Brain pericyte (primary cell): ENCODE data around the gene TNIK.
"Not testable (repeated sequence)": the region's sequence is repeated elsewhere in the genome, so short reads cannot be mapped to it uniquely, and the experiment has no call there.

Experiments used
- DNase-seq: peaks from one replicate; pipeline ENCODE4 v3.0.0-alpha.2; 2012; ENCODE audit warnings: low read depth, low spot score

The TNIK gene

DNA sequence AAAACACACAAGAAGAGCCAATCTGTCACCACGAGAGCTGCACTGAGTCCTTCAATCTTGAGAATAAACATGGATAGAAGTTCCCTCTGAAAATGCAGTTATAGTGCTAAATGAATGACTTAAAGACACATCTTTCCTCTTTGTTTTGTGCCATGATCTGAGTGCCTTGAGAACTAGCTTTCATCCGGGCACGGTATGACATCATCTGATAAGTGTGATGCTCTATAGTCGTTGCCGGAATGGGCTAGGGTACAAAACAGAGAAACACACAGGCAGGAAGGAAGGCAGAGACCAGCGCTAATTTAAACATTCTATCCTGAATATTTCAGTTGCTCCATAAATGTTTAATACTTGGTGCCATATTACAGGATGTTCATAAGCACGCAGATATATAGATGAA lies 146.5 kb downstream of the TNIK start:
- DNase-seq, result no peak

DNA sequence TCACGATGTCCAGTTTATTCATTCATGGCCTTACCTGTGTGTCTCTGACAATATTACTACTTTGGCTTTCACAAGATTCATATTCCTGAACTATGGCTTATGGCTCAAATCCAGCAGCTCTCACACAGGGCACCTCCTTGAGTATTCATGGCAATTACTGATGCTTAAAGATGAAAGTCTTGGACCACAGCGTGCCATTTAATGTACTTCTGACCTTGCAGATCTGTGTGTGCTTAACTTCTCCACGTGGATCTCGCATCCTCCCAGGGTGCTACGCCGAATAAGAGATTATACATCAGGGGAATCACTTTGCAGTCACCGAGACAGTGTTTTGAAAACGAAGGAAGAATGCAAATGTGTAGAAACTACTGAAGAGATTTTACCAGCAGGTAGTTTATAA lies 147.5 kb downstream of the TNIK start:
- no peak for DNase-seq

DNA sequence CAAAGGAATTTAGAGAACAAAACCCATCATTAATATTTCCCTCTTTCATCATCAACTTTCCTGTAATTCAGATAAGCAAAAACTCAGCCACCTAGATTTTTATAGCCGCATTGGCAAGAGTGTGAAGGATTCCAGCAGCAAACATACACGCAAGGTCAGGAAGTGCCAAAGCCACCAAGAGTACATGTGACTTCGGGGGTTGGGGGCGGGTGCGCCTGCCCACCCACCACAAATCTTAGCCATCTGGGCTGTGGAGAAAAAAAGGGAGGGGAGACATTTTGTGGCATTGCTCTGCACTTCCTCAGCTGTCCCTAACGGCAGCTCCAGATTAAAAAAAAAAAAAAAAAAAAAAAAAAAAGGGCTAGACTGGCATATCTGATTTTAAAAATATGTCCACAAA lies 148.4 kb downstream of the TNIK start:
- no peak for DNase-seq

DNA sequence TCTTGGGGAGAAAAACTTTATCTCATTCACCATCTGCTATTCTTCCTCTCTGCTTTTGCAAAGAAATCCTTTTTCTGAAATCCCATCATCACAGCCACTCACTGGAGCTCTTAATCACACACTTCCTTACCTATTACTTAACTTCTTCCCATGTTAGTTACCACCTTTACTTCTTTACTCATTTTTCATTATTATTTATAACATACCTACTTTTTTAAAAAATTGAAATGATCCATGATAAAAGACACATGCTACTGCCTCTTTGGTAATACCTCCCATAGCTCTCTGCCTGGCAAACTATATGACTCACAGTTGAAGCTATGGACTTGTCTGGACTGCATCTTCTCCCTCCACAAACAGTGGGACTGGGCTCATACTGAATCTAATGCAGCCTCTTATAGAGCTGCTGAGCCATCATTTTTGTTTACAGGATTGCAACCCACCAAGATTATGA lies 150.3 kb downstream of the TNIK start:
- peak; percentile 20 for DNase-seq

DNA sequence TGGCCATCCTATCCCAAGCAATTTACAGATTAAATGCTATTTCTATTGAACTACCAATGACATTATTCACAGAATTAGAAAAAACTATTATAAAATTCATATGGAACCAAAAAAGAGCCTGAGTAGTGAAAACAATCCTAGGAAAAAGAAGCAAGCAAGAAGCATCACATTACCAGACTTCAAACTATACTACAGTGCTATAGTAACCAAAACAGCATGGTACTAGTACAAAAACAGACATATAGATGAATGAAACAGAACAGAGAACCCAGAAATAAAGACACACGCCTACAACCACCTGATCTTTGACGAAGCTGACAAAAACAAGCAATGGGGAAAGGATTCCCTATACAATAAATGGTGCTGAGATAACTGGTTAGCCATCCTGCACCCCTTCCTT lies 152.2 kb downstream of the TNIK start:
- no peak for DNase-seq

DNA sequence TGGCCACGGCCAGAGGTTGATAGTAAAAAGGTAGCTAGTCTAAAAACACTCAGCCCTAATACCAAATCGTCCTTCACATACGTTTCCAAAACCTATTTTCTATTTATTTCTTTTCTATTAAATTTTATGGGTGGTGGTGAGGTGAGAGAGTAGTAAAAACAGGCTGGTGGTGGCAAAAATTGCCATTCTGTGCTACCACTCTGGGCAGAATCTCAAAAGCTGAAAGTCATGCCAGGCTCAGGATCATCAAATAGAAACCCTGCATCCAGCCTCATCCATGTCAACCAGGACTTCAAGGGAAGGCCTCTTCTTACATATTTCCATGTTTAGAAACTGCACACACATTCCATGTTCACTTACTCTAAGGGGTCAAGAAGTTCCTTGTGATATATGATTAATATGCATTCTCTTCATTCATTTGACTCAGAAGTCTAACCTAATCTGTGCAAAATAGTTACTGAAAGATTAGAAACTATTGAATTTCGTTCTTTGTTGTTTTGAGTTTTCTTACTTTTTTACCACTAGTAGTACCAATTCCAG lies 153.1 kb downstream of the TNIK start:
- no peak for DNase-seq

DNA sequence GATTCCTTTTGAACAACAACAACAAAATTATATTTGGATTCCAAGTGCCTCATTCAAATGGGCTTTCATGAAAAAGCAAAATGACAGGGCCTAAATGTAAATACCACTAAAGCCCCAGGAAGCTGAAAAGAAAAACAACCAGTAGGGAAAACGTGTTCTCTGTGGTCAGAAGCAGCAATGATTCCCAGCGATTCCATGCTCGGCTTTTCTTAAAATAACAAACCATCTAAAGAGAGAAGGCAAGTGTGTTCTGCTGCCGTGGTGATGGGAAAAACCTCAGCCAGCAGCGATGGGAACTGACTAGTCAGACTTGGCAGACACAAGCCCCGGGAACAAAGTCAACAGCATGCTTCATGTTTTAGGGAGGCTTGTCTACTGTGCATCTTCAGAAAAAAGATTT lies 153.6 kb downstream of the TNIK start:
- DNase-seq, result peak; percentile 89

DNA sequence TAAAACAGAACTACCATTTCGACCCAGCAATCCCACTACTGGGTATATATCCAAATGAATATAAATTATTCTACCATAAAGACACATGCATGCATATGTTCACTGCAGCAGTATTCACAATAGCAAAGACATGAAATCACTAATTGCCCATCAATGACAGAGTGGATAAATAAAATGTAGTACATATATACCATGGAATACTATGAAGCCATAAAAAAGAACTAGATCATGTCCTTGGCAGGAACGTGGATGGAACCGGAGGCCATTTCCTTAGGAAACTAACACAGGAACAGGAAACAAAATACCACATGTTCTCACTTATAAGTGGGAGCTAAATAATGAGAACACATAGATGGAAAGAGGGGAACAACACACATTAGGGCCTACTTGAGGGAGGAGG lies 154.4 kb downstream of the TNIK start:
- DNase-seq, result not testable (repeated sequence)

DNA sequence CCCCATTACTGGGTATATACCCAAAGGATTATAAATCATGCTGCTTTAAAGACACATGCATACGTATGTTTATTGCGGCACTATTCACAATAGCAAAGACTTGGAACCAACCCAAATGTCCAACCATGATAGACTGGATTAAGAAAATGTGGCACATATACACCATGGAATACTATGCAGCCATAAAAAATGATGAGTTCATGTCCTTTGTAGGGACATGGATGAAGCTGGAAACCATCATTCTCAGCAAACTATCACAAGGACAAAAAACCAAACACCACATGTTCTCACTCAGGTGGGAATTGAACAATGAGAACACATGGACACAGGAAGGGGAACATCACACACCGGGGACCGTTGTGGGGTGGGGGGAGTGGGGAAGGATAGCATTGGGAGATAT lies 155.7 kb downstream of the TNIK start:
- DNase-seq, result not testable (repeated sequence)

DNA sequence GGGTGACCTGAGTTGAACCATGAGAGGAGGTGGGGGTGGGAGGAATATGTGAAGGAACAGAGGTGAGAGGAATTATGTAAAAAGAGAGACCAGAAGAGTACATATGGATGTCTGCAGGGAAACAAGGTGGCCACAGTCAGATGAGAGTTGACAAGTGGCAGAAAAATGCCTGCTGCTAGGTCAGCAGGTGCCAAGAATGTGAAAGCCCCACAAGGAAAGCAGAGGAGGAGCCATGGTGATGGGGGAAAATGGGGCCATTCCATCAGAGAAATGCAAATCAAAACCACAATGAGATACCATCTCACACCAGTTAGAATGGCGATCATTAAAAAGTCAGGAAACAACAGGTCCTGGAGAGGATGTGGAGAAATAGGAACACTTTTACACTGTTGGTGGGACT lies 156.2 kb downstream of the TNIK start:
- DNase-seq, result not testable (repeated sequence)

DNA sequence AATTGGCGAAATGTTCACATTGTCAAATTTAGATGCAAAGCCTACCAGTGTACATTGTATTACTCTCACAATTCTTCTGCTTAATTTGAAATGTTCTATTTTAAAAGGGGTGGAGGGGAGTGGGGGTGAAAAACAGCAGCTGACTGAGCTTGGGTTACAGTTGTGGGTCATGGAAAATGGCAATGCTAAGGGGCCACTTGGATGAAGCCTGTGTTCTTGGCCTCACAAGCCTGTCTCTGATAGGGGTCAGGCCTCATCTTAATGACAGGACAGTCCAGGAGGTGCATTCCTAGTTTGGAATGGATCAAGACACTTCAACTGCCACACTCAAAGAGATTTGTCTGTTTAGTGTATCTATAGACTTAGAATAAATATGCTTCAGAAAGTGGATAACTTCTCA lies 158.2 kb downstream of the TNIK start:
- no peak for DNase-seq

DNA sequence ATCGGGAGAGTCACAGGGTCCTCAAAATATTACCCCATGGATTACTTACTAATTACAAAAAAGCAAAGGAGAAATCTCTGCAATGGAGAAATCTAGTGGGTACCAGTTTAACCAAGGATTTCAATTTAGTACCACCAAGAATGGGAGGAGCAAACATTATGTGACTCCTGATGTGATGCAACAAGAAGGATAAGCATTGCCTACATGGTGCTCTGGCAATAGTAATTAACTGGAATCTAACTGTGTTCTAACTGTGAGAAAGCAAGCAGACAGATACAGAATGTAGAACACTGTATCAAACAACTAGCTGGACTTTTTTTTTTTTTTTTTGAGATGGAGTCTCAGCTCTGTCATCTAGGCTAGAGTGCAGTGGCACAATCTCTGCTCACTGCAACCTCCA lies 159.2 kb downstream of the TNIK start:
- DNase-seq, result no peak

DNA sequence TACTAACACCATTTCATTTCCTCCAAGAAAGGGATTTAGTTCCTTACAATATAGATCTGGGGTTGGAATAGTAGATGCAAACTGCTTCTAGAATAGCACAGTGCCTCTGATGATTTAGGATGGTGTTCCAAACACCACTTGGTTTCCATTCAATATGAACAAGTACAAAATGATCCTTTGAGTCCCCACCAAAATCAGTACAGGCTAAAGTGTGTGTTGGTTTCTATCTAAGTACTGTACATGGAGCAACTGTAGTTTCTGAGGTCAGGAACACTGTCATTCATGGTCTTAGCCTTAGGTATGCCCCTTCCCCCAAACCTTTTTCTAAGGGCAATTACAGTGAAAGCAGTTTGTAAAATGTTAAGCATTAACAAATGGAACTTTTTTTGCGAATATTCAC lies 162.3 kb downstream of the TNIK start:
- no peak for DNase-seq

DNA sequence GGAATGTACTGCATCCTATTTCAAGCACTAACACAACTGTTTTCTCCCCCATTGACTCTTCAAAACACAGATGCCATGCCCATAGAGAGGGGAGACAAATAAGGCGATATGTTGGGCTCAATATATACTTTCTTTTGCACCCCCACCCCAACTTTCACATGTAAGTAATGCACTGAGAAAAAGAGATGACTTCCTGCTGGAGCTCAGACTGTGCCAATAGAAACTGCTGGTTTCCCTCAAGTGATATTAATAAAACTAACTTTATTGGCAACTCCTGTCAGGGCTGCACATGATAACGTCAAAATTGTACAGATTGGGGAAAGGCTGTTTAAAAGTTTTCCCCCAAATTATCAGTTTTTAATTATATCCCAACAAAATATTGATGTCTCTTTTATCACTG lies 163.0 kb downstream of the TNIK start:
- no peak for DNase-seq

DNA sequence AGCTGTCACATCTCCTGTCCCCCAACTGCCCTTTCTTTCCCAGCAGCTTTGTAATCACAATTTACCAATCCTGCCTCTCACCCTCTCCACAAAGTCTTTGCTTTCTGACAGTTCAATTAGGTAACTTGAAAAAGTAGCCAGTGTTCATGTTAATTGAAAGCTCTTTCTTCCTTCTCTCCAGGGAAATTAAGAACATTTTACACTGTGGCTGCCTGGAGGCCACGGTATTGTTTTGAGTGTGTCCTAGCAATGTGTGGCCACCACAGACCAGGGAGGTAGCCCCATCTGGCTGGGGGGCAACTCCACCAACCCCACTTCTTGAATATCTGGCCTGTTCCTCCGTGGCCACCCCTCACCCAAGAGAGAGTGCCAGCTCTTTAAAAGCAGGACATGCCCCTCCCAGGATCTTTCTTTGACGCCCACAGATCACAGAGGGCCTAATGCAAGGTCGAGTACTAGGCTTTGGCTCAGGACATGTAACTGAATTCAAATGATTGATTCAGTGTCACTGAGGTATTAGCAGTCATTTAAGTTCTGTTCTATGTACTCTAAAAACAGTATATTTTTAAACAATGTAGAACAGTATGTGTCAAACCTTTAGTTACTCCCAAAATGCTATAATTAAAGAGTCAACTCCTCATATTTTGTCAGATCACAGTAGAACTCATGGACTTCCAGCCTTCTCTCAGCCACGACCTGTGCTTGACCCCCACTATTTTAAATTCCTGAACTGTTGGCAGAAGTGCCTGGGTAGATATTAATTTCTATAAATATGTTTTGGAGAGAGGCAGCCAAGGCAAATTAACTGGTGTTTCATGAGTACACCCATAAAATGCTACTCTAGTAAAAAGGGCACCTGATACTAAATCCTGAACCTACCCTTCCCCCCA lies 164.5 kb downstream of the TNIK start:
- no peak for DNase-seq

DNA sequence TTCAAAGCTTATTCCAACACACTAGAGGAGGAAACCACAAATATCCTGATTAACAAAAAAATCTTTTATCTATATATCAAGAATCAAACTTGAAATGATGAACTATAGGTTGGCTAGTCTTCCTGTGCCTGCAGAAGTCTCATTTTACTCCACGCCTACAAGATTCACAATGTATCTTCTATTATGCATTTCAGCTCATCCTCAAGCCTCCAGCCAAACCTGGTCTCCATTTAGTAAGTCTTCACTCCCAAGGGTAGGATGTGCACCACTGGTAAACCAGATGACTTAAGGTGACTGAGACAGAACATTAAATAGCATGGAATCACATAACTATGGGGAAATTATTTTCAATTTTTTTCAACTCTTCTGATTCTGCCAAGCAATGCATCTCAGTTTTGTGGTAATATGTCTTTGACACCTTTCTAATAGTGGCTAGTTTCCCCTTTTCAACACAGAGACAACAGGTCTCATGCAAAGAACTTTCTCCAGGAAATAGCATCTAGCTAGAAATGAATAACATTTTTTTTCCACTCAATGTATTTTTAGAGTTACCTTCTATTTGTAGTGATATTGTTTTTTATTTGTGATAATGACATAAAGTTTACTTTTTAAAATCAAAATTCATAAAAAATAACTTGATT lies 166.9 kb downstream of the TNIK start:
- no peak for DNase-seq

DNA sequence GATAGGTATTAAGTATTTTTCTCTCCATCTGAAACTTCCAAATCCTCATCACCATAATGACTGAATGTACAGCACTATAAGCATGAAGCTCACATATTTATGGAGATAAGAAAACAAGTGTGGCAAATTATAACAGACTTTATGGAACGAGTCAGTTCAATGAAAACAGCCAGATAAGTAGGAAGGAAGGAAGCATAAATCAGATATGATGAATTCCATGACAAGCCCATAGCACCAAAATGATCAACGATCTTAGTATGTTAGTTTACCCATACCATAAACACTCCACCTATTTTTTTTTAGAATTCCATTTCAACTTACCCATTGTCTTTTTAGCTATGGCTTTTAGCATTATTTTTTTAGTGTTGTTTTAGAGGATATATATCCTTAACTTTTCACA lies 169.5 kb downstream of the TNIK start:
- DNase-seq, result no peak

DNA sequence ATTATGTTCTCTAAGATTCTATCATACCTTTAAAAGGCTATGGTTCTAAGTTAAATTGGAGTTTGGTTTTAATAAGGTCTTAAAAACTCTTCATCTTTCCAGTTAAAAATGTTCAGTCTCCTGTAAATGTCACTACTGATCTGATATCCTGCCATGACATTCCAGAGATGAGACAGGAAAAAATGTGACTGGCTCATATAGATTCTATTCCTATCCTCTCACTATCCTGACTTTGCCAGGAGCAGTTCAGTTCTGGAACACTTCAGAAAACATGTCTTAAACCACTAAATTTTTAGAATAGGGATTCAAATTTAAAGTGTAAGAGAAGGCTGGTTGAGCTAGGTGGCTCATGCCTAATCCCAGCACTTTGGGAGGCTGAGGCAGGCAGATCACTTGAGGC lies 170.9 kb downstream of the TNIK start:
- DNase-seq, result no peak

DNA sequence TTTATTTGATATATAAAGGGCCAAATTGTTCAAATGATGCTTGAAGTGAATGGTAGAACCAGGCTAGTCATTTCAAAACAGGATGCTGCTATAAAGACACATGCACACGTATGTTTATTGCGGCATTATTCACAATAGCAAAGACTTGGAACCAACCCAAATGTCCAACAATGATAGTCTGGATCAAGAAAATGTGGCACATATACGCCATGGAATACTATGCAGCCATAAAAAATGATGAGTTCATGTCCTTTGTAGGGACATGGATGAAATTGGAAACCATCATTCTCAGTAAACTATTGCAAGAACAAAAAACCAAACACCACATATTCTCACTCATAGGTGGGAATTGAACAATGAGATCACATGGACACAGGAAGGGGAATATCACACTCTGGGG lies 172.4 kb downstream of the TNIK start:
- not testable (repeated sequence) for DNase-seq

DNA sequence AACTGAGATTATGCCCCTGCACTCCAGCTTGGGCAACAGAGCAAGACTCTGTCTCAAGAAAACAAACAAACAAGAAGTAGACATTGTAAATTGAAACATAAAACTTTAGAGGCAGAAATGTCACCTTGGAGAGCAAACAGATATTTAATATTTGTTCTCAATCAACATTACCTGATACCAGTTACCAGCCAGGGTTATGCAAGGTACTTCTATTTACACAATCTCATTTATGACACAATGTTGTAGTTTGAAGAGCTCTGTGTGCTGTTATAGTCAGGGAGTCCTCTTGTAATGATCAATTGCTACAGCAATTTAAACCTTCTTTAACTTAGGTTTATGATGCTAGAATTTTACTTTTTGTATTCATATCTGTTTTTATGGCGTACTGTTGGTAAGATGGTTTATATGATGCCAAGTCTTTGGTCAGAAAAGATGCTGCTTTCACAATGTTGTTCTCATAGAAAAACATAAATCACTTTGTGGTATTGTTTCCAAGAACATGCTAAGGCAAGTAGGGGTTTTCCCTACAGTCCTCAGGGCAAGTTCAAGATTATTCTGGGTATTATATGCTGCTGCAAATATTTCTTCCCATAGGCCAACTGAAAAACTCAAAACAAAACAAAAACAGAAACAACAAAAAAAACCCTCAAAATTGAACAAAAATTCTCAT lies 173.5 kb downstream of the TNIK start:
- DNase-seq, result no peak

DNA sequence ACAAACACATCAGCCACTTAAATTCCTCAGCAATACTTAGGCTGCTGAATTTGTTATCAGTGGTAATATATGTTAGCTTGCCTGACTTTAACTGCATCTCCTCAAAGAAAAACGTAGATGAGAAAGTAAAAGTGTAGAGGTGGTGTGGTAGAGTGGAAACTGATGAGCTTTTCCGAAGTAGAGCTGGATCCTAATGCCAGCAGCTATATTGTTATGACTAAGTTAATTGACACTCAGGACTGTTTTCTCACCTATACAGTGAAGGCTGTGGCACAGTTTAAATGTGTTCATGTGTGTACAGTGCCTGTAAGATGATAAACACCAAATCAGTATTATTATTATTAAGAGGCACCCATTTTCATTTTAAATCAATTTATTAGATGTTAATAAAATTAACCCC lies 174.9 kb downstream of the TNIK start:
- DNase-seq, result no peak

DNA sequence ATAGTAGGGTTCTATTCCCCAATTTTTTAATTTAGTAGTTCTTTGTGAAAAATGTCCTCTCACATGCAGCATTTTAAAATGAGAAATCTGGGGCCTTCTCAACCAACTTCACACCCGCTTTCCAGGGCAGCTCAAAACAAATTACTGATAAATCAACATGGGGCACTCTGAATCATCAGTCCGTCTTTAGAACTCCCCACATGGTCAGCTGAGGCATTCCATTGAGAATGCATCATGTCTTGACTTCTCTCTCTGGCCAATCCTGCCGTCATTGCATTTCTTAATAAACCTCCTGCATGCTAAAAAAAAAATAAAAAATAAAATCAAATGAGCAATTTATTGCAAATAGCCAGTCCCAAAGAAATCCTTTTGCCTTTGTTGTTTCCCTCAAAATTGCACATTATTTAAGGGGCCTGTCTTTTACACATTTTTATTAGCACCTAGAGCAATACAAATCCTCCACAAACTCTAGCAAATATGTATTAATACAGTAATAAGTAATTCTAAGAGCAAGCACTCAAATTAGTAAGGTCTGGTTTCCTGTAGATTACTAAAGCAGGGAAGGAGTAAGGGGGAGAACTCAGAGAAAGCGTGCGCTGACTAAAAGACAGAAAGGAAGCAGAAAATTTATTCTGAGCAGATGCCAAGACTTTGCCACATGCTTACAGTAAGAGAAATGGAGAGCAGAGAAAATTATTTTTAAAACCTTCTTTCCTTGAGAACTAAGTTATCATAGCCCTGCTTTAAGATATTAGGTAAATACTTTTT lies 175.7 kb downstream of the TNIK start:
- peak; percentile 64 for DNase-seq
